ENCODE measurements around the gene RND2. TPM values are rescaled to one million over a fixed set of nuclear protein-coding genes. Genes with fewer than 3 reads are reported as not detected.
A peak's percentile ranks its signal among the peaks of the same experiment; 100 is the strongest.

Gene RND2, protein sequence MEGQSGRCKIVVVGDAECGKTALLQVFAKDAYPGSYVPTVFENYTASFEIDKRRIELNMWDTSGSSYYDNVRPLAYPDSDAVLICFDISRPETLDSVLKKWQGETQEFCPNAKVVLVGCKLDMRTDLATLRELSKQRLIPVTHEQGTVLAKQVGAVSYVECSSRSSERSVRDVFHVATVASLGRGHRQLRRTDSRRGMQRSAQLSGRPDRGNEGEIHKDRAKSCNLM
- total RNA-seq (1 to 10 TPM; 1.9 to 2.8 TPM), polyA plus RNA-seq (1 to 10 TPM; 2.1 to 2.4 TPM)

DNA sequence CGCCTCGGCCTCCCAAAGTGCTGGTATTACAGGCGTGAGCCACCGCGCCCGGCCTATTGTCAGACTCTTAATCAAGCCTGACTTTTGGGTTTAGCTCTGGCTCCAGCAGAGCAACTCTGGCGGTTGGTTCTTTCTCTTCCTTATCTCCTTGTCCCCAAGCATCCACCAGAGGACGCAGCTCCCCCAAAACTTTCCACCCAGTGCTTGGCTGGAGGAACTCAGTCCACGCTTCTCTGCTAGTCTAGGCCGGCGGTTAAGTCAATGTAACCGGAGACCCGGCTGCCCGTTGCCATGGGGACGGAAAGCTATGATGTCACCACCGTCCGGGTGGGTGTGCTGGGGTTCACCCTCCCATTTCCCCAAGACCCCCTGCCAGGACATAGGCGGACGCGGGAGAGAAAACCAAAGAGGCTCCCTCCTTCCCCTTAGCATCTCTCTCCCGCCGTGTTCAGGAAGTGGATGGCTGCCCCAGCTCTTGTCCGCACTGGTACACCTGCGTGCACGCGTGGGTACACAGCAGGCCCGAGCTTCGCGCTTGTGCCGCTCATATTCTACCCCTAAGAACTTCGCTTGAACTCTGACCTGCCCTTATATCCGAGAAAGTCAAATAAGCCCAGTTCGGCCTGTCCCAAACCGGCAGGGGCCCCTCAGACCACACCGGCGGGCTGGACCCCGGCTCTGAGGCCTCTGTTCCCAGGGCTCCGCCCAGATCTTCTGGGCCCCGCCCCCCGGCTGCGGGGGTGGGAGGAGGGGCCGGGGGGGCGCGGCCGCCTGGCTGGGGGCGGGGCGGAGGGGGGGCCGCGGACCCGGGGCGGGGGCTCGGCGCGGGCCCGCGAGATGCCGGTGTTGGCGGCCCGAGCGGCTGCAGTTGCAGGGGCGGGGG lies at the start of gene RND2:
Gene RND2, plus strand, starts transcription at position 825 of the 883 bp plus-strand sequence. CDS start 117 bp downstream, outside the sequence.
- Histone ChIP-seq H3K4me3 (ENCODE audit: low read depth in 1 of 3, low read length in 3 of 3) (peak within 1 kb of the TSS; percentile 5 to 52 (median 42)), H3K27me3 (ENCODE audit: control insufficient read depth in 4 of 4, insufficient read depth in 4 of 4, low read length in 3 of 4) (no peaks in the 10 kb centered on the region), H3K27ac (ENCODE audit: low read depth in 1 of 2, low read length in 2 of 2) (peak within 1 kb of the TSS; percentile 11 to 76), H3K36me3 (ENCODE audit: control insufficient read depth in 4 of 4, insufficient read depth in 3 of 4, low read depth in 1 of 4, low read length in 3 of 4) (no peaks in the 10 kb centered on the region), H3K4me1 (ENCODE audit: control insufficient read depth in 4 of 4, insufficient read depth in 4 of 4, low read length in 3 of 4) (peaks cover 7 to 36% (median 21%) of the 10 kb centered on the region in 4 donors), H3K9ac (ENCODE audit: low read depth in 1 of 2, low read length in 2 of 2) (peak within 1 kb of the TSS in 1 of 2 donors; percentile 14), H3K9me3 (ENCODE audit: control insufficient read depth in 4 of 4, low read length in 3 of 4) (no peaks in the 10 kb centered on the region)
- TF ChIP-seq JUND (IDR thresholded peaks at IDR 0.05) (peak; percentile 47 to 80), RAD21 (IDR thresholded peaks at IDR 0.05) (peak; percentile 93 to 95), YY1 (IDR thresholded peaks at IDR 0.05) (peak; percentile 6), GABPA (IDR thresholded peaks at IDR 0.05 in 1 of 2, conservative IDR thresholded peaks at IDR 0.05 in 1 of 2) (peak in 1 of 2 donors; percentile 11), RXRA (IDR thresholded peaks at IDR 0.05) (peak; percentile 42 to 61), TAF1 (conservative IDR thresholded peaks at IDR 0.05) (no peak), EGR1 (IDR thresholded peaks at IDR 0.05; ENCODE audit: low read depth in 2 of 2) (peak; percentile 48 to 56), HNF4G (IDR thresholded peaks at IDR 0.05) (no peak), FOXA2 (IDR thresholded peaks at IDR 0.05) (no peak), SP1 (IDR thresholded peaks at IDR 0.05) (peak; percentile 56), NR2F2 (IDR thresholded peaks at IDR 0.05) (no peak), FOXA1 (IDR thresholded peaks at IDR 0.05) (no peak), HNF4A (conservative IDR thresholded peaks at IDR 0.05) (peak; percentile 17 to 36)
- TF ChIP-seq, protein P1, sequence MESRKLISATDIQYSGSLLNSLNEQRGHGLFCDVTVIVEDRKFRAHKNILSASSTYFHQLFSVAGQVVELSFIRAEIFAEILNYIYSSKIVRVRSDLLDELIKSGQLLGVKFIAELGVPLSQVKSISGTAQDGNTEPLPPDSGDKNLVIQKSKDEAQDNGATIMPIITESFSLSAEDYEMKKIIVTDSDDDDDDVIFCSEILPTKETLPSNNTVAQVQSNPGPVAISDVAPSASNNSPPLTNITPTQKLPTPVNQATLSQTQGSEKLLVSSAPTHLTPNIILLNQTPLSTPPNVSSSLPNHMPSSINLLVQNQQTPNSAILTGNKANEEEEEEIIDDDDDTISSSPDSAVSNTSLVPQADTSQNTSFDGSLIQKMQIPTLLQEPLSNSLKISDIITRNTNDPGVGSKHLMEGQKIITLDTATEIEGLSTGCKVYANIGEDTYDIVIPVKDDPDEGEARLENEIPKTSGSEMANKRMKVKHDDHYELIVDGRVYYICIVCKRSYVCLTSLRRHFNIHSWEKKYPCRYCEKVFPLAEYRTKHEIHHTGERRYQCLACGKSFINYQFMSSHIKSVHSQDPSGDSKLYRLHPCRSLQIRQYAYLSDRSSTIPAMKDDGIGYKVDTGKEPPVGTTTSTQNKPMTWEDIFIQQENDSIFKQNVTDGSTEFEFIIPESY (IDR thresholded peaks at IDR 0.05): no peak
- TF ChIP-seq, protein P2, sequence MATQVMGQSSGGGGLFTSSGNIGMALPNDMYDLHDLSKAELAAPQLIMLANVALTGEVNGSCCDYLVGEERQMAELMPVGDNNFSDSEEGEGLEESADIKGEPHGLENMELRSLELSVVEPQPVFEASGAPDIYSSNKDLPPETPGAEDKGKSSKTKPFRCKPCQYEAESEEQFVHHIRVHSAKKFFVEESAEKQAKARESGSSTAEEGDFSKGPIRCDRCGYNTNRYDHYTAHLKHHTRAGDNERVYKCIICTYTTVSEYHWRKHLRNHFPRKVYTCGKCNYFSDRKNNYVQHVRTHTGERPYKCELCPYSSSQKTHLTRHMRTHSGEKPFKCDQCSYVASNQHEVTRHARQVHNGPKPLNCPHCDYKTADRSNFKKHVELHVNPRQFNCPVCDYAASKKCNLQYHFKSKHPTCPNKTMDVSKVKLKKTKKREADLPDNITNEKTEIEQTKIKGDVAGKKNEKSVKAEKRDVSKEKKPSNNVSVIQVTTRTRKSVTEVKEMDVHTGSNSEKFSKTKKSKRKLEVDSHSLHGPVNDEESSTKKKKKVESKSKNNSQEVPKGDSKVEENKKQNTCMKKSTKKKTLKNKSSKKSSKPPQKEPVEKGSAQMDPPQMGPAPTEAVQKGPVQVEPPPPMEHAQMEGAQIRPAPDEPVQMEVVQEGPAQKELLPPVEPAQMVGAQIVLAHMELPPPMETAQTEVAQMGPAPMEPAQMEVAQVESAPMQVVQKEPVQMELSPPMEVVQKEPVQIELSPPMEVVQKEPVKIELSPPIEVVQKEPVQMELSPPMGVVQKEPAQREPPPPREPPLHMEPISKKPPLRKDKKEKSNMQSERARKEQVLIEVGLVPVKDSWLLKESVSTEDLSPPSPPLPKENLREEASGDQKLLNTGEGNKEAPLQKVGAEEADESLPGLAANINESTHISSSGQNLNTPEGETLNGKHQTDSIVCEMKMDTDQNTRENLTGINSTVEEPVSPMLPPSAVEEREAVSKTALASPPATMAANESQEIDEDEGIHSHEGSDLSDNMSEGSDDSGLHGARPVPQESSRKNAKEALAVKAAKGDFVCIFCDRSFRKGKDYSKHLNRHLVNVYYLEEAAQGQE (IDR thresholded peaks at IDR 0.05): no peak
- TF ChIP-seq, protein P3, sequence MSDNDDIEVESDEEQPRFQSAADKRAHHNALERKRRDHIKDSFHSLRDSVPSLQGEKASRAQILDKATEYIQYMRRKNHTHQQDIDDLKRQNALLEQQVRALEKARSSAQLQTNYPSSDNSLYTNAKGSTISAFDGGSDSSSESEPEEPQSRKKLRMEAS (IDR thresholded peaks at IDR 0.05): peak; percentile 54
- TF ChIP-seq, protein P4, sequence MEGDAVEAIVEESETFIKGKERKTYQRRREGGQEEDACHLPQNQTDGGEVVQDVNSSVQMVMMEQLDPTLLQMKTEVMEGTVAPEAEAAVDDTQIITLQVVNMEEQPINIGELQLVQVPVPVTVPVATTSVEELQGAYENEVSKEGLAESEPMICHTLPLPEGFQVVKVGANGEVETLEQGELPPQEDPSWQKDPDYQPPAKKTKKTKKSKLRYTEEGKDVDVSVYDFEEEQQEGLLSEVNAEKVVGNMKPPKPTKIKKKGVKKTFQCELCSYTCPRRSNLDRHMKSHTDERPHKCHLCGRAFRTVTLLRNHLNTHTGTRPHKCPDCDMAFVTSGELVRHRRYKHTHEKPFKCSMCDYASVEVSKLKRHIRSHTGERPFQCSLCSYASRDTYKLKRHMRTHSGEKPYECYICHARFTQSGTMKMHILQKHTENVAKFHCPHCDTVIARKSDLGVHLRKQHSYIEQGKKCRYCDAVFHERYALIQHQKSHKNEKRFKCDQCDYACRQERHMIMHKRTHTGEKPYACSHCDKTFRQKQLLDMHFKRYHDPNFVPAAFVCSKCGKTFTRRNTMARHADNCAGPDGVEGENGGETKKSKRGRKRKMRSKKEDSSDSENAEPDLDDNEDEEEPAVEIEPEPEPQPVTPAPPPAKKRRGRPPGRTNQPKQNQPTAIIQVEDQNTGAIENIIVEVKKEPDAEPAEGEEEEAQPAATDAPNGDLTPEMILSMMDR (IDR thresholded peaks at IDR 0.05; ENCODE audit: low read depth, low read length, missing input control): peak; percentile 85
- TF ChIP-seq, protein P5, sequence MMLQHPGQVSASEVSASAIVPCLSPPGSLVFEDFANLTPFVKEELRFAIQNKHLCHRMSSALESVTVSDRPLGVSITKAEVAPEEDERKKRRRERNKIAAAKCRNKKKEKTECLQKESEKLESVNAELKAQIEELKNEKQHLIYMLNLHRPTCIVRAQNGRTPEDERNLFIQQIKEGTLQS (IDR thresholded peaks at IDR 0.05): no peak
- peak; percentile 79 for DNase-seq (ENCODE audit: low spot score)
- WGBS: 2% methylated on average over 61 of the region's 61 CpGs
